CD14-positive monocyte (primary cell): ENCODE measurements around the gene TIGD2. TPM values are rescaled to one million over a fixed set of nuclear protein-coding genes. Genes with fewer than 3 reads are reported as not detected.

Experiments
- DNase-seq, 3 donors: peaks; one replicate each; pipeline ENCODE4 v3.0.0-alpha.2; 2011 to 2022
- H2AFZ ChIP-seq: 2 replicates; pipeline ENCODE4 v1.6.0; 2012; ENCODE audit warnings: mild to moderate bottlenecking, low read depth, low read length, inconsistent platforms; ENCODE audit not compliant: insufficient read depth, poor library complexity, severe bottlenecking
- H3K27ac ChIP-seq, 2 donors: 1 replicate in 1 of 2; 2 replicates in 1 of 2; pipeline ENCODE4 v1.5.1; 2012 to 2013; ENCODE audit warnings: low read length in 2 of 2, control low read depth in 1 of 2, inconsistent platforms in 1 of 2, low read depth in 1 of 2, mild to moderate bottlenecking in 1 of 2
- H3K27me3 ChIP-seq, 2 donors: one replicate each; pipeline versions ENCODE4 v1.6.0 to v1.6.1; 2011 to 2013; ENCODE audit warnings: low read length in 2 of 2; ENCODE audit not compliant: control insufficient read depth in 2 of 2, insufficient read depth in 2 of 2
- H3K36me3 ChIP-seq, 2 donors: replicated peaks in 1 of 2; 1 replicate in 1 of 2; 2 replicates in 1 of 2; pipeline versions ENCODE4 v1.5.1 to v1.6.1; 2012 to 2013; ENCODE audit warnings: low read length in 2 of 2, control low read depth in 1 of 2, inconsistent platforms in 1 of 2, mild to moderate bottlenecking in 1 of 2; ENCODE audit not compliant: insufficient read depth in 2 of 2, control insufficient read depth in 1 of 2
- H3K4me1 ChIP-seq, 2 donors: 1 replicate in 1 of 2; 2 replicates in 1 of 2; pipeline versions ENCODE4 v1.5.1 to v1.6.1; 2012 to 2013; ENCODE audit warnings: low read length in 2 of 2, control low read depth in 1 of 2, inconsistent platforms in 1 of 2, mild to moderate bottlenecking in 1 of 2, moderate library complexity in 1 of 2; ENCODE audit not compliant: insufficient read depth in 2 of 2, control insufficient read depth in 1 of 2
- H3K4me2 ChIP-seq: replicated peaks from 2 replicates; pipeline ENCODE3; 2012; ENCODE audit warnings: low read length, moderate library complexity, mild to moderate bottlenecking; ENCODE audit not compliant: poor library complexity, severe bottlenecking; ENCODE audit errors: extremely low read depth
- H3K4me3 ChIP-seq, 3 experiments: fragments of 200-600 bp in 1 of 3; sonication (generic) in 1 of 3; replicated peaks in 1 of 3; 1 replicate in 2 of 3; 2 replicates in 1 of 3; pipeline ENCODE4 v1.5.1; 2011 to 2013; ENCODE audit warnings: low read length in 3 of 3, mild to moderate bottlenecking in 3 of 3, control low read depth in 2 of 3, low read depth in 2 of 3, inconsistent platforms in 1 of 3, moderate library complexity in 1 of 3
- H3K79me2 ChIP-seq: 2 replicates; pipeline ENCODE4 v1.6.0; 2012; ENCODE audit warnings: mild to moderate bottlenecking, control low read depth, inconsistent platforms, low read length, moderate library complexity; ENCODE audit not compliant: insufficient read depth
- H3K9ac ChIP-seq: 2 replicates; pipeline ENCODE4 v1.6.0; 2017; ENCODE audit warnings: low read length, mild to moderate bottlenecking; ENCODE audit not compliant: insufficient read depth, poor library complexity, severe bottlenecking
- H3K9me3 ChIP-seq, 2 donors: replicated peaks in 1 of 2; 1 replicate in 1 of 2; 2 replicates in 1 of 2; pipeline versions ENCODE4 v1.5.1 to v1.6.1; 2012 to 2013; ENCODE audit warnings: low read length in 2 of 2, control low read depth in 1 of 2; ENCODE audit not compliant: control insufficient read depth in 1 of 2, insufficient read depth in 1 of 2
- H4K20me1 ChIP-seq: 2 replicates; pipeline ENCODE4 v1.6.0; 2012; ENCODE audit warnings: mild to moderate bottlenecking, low read length, control low read depth, moderate library complexity; ENCODE audit not compliant: insufficient read depth
- H3K27ac Mint-ChIP-seq, 7 donors: one replicate each; pipeline ENCODE4 v1.8.0; 2020; ENCODE audit warnings: mild to moderate bottlenecking in 7 of 7, mixed read lengths in 7 of 7, moderate library complexity in 6 of 7, inconsistent platforms in 2 of 7
- H3K27me3 Mint-ChIP-seq, 3 donors: one replicate each; pipeline ENCODE4 v1.8.0; 2021 to 2022; ENCODE audit warnings: low read depth in 3 of 3, mild to moderate bottlenecking in 3 of 3, mixed read lengths in 3 of 3, moderate library complexity in 3 of 3, inconsistent platforms in 1 of 3
- H3K36me3 Mint-ChIP-seq, 2 donors: one replicate each; pipeline ENCODE4 v1.8.0; 2020; ENCODE audit warnings: mixed read lengths in 2 of 2, inconsistent platforms in 1 of 2, mild to moderate bottlenecking in 1 of 2
- H3K4me1 Mint-ChIP-seq: one replicate; pipeline ENCODE4 v1.8.0; 2020; ENCODE audit warnings: mild to moderate bottlenecking, mixed read lengths
- H3K4me3 Mint-ChIP-seq, 2 donors: one replicate each; pipeline ENCODE4 v1.8.0; 2020; ENCODE audit warnings: mild to moderate bottlenecking in 2 of 2, mixed read lengths in 2 of 2, moderate library complexity in 1 of 2
- H3K9me3 Mint-ChIP-seq, 7 donors: one replicate each; pipeline ENCODE4 v1.8.0; 2020 to 2022; ENCODE audit warnings: mixed read lengths in 7 of 7, mild to moderate bottlenecking in 6 of 7, moderate library complexity in 6 of 7, inconsistent platforms in 2 of 7
- WGBS: methylation state at CpG from one replicate; pipeline ENCODE4 v1.1.5; 2013; ENCODE audit warnings: missing lambda C conversion rate; ENCODE audit not compliant: insufficient coverage; 5-methylcytosine and 5-hydroxymethylcytosine counted together
- intact Hi-C, 2 donors: fragments of 100-400 bp; cut with micrococcal nuclease; formaldehyde crosslinking; loops; one replicate each; pipeline versions ENCODE4 v1.15.0 to v1.15.1; 2023
- polyA plus RNA-seq, 3 donors: library from polyadenylated mRNA; depleted of rRNA in 1 of 3; unstranded in 2 of 3; stranded (reverse) in 1 of 3; fragments of 300-500 nt in 2 of 3; fragments of >200 nt in 1 of 3; fragmentation: Illumina TruSeq in 2 of 3; gene quantifications; 1 replicate in 2 of 3; 2 replicates in 1 of 3; pipeline ENCODE4 v1.2.3, GENCODE V29; 2012 to 2021
- TF ChIP-seq, protein P1 (sequence below): fragments of 200-600 bp; IDR thresholded peaks from one replicate; pipeline ENCODE4 v1.8.0; 2022; ENCODE audit warnings: antibody characterized with exemption, mild to moderate bottlenecking

The TIGD2 gene
- polyA plus RNA-seq, 3 donors = 1.00 to 2.4 (median 2.1) TPM

DNA sequence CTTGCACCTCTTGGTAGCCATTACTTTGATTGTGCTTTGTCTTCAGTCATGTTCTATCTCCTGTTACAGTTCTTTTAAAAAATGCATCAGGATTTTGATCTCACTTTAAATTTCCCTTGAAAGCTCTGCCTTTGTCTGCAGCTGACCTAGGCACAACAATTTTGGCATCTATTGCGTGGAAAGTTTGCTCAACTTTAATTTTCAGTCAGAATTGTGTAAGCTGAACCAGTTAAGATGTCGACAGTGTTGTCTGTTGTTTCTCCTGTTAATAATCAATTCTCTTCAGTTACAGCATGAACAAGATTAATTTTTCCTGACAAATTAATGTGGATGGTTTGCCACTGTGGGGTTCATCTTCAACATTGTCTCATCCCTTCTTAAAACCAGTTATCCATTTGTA, 34.9 kb downstream of the TIGD2 start:
- no CpG with 5 or more reads among the region's 2 CpGs for WGBS
- Histone ChIP-seq H3K4me3 (no peak overlapping the region), H4K20me1 (no peaks in the 10 kb centered on the region), H3K27ac (no peak overlapping the region), H3K4me1 (no peaks in the 10 kb centered on the region), H3K9ac (no peak overlapping the region), H3K79me2 (no peaks in the 10 kb centered on the region), H2AFZ (no peak overlapping the region), H3K27me3 (no peaks in the 10 kb centered on the region), H3K4me2 (no peak overlapping the region), H3K9me3 (peaks cover 0 to 15% of the 10 kb centered on the region in 2 donors), H3K36me3 (no peaks in the 10 kb centered on the region)
- Mint-ChIP-seq H3K27me3 (no peaks in the 10 kb centered on the region), H3K27ac (no peak overlapping the region), H3K4me1 (no peaks in the 10 kb centered on the region), H3K9me3 (peaks cover 4 to 20% (median 15%) of the 10 kb centered on the region in 7 donors), H3K4me3 (no peak overlapping the region), H3K36me3 (no peaks in the 10 kb centered on the region)
- intact Hi-C loops = no loop called here
- no peak for DNase-seq
- TF ChIP-seq, protein P1, sequence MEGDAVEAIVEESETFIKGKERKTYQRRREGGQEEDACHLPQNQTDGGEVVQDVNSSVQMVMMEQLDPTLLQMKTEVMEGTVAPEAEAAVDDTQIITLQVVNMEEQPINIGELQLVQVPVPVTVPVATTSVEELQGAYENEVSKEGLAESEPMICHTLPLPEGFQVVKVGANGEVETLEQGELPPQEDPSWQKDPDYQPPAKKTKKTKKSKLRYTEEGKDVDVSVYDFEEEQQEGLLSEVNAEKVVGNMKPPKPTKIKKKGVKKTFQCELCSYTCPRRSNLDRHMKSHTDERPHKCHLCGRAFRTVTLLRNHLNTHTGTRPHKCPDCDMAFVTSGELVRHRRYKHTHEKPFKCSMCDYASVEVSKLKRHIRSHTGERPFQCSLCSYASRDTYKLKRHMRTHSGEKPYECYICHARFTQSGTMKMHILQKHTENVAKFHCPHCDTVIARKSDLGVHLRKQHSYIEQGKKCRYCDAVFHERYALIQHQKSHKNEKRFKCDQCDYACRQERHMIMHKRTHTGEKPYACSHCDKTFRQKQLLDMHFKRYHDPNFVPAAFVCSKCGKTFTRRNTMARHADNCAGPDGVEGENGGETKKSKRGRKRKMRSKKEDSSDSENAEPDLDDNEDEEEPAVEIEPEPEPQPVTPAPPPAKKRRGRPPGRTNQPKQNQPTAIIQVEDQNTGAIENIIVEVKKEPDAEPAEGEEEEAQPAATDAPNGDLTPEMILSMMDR = no peak

DNA sequence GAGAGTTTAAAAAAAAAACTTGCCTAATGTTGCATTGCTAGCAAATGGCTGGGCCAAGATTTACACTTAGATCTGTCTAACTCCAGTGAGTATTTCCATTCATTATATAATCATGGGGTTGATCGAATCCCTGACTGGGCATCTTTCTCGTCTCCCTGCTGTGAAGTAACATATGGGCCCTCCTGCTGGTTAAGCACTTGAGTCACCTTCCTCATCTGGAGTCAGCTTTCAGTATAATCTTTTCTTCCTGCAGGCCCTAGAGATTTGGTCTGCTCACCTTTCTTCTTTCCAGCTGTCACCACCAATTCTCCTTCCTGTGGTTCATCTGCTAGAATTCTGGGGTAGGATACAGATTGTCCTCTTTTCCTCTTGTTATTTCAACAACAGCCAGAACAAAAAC, 41.6 kb downstream of the TIGD2 start:
- no CpG with 5 or more reads among the region's 2 CpGs for WGBS
- Histone ChIP-seq H3K4me1 (no peaks in the 10 kb centered on the region), H3K9me3 (peaks cover 0 to 12% of the 10 kb centered on the region in 2 donors), H3K4me3 (no peak overlapping the region), H2AFZ (no peak overlapping the region), H3K36me3 (no peaks in the 10 kb centered on the region), H3K27me3 (no peaks in the 10 kb centered on the region), H3K4me2 (no peak overlapping the region), H3K27ac (no peak overlapping the region), H4K20me1 (no peaks in the 10 kb centered on the region), H3K79me2 (no peaks in the 10 kb centered on the region), H3K9ac (no peak overlapping the region)
- Mint-ChIP-seq H3K9me3 (peaks cover 2 to 20% (median 10%) of the 10 kb centered on the region in 7 donors), H3K36me3 (no peaks in the 10 kb centered on the region), H3K4me1 (no peaks in the 10 kb centered on the region), H3K27me3 (peaks cover 0 to 6% (median 4%) of the 10 kb centered on the region in 3 donors), H3K27ac (no peak overlapping the region), H3K4me3 (no peak overlapping the region)
- intact Hi-C loops = no loop called here
- DNase-seq = no peak
- TF ChIP-seq, protein P1 = no peak
